NCI-H2196 (cell line): Measurements from ENCODE around the gene MED26.

Source experiments
- DNase-seq: peaks from one replicate; lab custom pipeline; 2025; ENCODE audit not compliant: unreplicated experiment; lab: John Stamatoyannopoulos, UW

Gene MED26

DNA sequence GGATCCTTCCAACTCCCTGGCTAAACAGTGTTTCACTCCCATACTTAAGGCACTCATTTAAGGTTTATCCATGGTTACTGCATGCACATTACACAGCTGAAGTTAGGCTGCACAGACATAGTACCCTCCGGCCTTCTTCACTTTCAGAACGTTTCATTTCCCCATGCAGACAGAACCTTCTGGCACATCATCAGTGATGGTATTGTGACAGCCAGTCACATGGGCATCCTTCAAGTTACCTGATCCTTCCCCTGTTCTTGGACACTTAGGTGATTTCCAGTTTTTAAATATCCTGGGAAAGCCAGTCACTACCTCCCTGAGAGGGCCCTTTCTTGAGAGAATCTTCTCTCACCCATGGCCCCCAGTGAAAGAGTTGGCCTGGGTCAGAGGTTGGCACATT is 22.8 kb upstream of the MED26 start:
- DNase-seq = no peak

DNA sequence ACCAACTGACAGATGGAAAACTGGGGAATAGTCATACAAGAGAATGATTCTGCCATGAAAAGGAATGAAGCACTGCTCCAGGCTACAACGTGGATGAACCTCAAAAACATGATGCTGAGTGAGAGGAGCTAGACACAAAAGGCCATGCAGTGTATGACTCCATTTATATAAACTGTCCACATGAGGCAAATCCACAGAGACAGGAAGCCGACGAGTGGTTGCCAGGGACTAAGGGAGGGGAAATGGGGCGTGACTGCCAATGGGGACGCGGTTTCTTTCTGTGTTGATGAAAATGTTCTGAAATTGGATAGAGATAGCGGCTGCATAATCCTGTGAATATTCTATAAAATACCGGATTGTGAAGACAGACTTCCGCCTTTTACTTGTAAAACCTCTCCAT is 21.7 kb upstream of the MED26 start:
- DNase-seq = peak; percentile 19

DNA sequence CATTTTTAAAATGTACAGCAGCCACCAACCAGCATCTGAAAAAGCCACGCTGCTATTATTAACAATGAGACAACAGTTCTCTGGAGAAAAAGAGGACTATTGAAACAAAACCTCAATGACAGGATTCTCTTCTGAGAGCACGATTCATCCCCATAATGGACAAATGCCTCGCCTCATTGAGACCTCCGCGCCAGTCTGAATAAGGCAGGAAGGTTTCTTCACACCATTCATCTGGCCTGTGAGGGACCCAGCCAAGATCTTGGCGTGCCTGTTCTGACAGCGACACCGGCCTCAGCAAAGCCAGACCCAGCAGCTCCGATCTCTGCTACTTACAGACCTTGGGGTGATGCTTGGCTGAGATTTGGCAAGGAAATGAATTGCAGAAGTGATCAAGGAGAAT is 17.1 kb upstream of the MED26 start:
- DNase-seq = no peak

DNA sequence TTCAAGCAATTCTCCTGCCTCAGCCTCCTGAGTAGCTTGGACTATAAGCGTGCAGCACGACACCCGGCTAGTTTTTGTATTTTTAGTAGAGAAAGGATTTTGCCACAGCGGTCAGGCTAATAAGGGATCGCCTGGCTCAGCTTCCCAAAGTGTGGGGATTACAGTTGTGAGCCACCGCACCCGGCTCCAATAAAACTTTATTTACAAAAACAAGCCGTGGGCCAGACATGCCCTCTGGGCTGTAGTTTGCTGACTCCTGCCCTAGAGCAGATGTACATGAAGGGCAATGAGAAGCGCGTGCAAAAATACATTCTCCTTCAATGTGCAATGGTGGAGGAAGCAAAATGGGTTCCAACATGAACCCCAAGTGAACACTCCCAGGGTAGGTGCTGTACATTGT is 13.7 kb upstream of the MED26 start:
- DNase-seq = no peak

- DNase-seq = no peak
Measured at GRCh38 chr19:16640951-16641350, 12.9 kb upstream of the MED26 start.

DNA sequence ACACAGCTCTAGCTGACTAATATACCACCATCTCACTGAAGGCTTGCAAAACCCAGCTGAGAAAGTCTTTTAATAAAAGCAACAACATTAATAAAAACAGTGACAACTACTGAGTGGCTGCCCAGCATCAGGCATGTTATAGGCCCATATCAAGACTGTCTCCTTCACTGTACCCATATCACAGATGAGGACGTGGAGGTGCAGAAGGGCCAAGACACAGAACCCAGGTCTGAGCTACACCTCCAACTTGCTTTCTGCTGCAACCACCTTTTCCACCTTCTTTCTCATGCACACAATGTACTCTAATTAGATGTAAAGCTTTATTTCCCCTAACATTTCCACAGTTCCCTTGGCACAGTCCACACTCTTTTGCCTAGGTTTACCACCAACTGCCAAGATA is 10.7 kb upstream of the MED26 start:
- no peak for DNase-seq

DNA sequence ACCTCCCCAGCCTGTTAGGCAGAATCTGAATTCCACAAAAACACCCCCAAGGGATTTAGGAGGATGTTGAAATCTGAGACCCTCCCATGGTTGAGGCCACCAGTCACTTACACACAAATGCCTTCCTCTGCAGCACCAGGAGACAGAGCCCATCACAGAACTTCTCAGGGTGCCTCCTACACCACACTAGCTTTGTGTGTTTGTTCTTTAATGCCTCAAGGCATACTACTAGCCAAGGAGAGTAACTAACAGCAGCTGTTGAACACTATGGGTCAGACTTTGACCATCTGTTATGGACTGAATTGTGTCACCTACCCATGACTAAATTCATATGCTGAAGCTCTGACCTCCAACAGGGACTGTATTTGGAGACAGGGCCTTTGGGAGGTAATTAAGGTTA is 9.5 kb upstream of the MED26 start:
- DNase-seq = no peak

DNA sequence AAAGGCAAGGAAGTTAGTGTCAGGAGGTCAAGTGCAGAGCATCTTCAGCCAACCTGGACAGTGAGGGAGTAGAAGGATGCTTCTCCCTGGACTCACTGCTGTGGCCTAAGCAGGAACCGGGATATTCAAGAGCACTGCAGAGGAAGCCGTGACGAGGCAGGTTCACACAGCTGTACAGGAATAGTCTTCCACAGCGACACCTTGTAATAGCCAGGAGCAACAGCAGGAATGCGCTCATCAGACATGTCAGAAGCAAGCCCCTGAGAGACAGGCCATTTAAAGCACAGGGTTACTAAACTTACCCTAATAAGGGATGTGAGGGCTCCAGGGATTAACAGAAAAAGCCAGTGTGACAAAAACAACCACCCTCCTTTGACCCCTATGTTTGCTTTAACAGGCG is 3.5 kb upstream of the MED26 start:
- DNase-seq = no peak

GRCh38 chr19:16628984-16629691 is 1.1 kb upstream of the MED26 start:
- peak; percentile 20 for DNase-seq

DNA sequence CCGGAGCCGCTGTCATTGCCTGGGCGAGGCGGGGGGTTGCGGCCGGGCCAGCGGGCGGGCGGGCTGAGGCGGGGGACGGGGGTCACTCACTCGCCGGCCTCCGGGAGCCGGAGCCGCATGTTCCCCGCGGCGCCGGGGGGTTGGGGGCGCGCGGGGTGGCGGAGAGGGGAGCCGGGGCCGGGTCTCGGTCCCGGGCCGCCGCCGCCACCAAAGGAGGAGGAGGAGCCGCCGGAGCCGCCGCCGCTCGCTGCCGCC is 149 bp downstream of the MED26 start:
- DNase-seq = no peak

- DNase-seq = no peak
Measured at GRCh38 chr19:16627193-16627927, 644 bp downstream of the MED26 start.

- DNase-seq = no peak
Measured at GRCh38 chr19:16626796-16627192, 1.2 kb downstream of the MED26 start.

DNA sequence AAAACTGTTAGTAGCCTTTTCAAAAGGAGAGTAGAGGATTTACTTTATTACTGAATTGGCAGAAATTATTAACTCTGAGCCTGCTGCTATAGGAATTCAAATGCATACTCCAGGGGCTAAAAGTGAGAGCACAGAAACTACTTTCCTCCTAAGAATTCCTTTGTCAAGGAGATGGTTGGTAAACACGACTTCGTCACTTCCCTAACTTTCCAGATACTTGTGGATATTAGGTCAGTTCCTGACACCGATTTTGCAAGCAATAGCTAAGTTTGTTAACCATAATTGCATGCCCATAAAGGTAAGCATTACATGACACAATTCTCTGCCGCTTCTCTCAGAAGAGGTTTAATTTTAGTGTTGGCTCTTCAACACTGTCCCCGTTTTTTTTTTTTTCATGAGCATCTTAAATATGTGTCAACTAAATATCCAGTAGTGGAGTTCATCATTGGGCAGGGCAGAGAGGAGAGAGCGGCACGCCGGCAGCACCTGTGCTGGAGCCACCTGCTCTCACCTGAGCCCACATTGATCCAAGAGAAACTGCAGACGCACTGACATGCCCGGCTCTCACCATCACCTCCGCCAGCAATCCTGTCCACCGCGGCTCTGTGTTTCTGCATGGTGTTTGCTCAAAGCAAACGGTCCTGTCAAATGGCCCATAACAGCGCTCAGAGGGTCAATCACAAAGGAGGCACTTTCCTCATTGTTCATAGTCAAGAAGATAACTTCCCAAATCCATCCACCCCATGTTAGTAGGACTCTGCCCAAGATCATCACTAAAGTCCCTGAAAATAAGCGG is 2.6 kb downstream of the MED26 start:
- DNase-seq = no peak

DNA sequence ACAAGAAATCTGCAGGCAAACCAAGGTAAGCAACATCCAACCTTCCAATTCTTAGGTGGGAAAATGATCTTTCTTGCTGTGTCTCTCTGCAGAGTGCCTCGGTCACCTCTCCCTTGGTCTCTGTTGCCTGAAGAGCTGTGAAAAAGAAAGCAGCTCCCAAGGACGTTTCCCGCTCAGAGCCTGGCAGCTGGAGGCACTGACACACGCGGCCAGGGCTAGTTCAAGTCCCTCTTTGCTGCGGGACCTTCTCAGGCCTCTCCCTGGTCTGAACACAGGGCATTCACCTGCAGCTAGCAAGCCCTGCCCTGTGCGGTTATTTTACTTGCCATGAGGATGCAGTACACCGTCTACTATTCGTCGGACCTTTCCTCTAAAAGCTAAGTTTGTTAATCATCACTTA is 3.8 kb downstream of the MED26 start:
- DNase-seq = no peak

DNA sequence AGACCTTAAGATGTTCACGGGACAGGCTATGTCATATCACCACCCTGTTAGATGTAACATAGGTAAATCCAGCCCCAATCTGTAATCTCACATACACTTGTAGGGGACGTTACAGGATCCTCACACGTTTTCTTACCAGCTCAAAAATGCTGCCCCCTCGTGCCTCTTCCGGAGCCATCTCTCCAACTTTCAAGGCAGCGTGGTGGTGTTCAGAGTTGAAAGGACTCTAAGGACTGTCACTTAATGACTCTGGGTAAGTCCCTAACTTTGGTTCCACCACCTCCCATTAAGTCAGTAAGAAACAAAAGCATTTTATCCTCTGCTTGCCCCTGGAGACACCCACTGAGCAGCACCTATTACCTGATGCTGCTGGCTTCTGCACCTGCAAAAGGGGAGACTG is 4.4 kb downstream of the MED26 start:
- no peak for DNase-seq

DNA sequence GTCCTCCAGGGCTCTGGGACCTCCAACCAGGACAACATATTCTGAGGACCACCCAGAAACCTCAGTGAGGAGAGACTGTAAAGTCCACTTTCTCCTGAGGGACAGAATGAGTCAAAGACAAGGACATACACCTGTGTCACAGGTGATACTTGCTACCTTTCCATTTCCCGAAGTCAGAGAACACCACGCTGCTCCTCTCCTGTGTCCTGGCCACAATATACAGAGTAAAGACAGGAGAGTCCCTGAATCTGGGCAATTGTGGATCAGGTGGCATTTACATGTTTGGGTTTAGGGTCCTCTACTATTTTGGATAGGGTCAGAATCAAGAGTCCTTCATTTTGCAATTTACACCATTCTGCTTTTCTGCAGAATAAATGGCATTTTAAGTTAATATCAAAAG is 4.9 kb downstream of the MED26 start:
- no peak for DNase-seq

DNA sequence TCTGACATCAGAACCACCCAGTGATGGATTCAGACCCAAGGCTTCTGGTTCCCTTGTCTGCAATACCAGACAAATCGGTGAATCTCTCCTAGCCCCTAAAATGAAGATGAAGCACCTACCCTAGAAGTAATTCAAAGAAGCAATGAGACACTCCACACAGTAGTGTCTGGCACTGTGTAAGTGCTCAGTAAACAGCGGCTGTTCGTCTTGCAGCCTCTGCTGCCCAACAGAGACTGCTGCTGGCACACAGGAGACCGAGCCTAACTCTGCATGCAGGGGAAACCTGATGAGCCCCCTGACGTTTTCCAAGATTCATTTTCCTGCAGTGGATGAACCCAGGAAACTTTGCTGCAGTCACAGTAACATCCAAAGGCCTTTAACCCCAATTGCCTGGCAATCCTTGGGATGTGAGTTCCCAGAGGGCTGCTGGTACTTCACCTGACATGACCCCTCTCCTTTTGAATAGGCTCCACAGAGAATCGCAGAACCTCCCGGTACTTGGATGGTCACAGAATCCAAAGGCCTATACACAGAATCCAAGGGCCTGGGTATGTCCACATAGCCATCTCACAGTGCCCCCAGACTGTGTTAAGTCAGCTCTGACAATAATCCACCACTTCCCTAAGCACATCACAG is 6.7 kb downstream of the MED26 start:
- no peak for DNase-seq

DNA sequence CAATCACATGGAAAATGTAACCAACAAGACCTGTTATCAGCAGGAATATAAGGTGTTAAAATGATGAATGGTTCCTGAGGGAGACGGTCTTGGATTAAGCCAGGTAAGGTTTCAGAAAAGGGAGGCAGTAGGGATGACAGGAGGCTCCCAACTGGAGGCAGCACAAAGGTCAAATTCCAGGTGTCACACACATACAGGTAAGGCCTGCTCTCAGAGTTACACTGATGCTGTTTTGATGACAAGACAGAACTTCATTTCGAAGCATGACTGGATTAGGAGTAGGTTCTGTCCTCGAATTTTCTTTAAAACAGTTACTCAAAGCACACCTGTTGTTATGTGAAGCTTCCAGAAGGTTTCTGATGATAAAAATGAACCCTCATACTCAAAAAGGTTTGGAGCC is 7.4 kb downstream of the MED26 start:
- DNase-seq = no peak

GRCh38 chr19:16620018-16620417 is 8.0 kb downstream of the MED26 start:
- no peak for DNase-seq

GRCh38 chr19:16619457-16619856 is 8.5 kb downstream of the MED26 start:
- DNase-seq = no peak

GRCh38 chr19:16618248-16618647 is 9.8 kb downstream of the MED26 start:
- DNase-seq = no peak

- no peak for DNase-seq
Measured at GRCh38 chr19:16615808-16616207, 12.2 kb downstream of the MED26 start.
